Coronary artery (tissue), 2 donors: ENCODE results near the gene CACNA1C.

Source experiments
- DNase-seq: peaks from one replicate; pipeline ENCODE4 v3.0.0-alpha.2; 2017; ENCODE audit warnings: low spot score
- H3K27ac ChIP-seq, 2 donors: fragments of 200-600 bp; sonication (generic); one replicate each; pipeline ENCODE4 v1.5.1; 2016 to 2019
- H3K4me3 ChIP-seq: fragments of 200-600 bp; sonication (generic); 2 replicates; pipeline ENCODE4 v1.5.1; 2016; ENCODE audit warnings: mild to moderate bottlenecking, moderate library complexity
- CTCF ChIP-seq: fragments of 200-600 bp; sonication (generic); IDR thresholded peaks from one replicate; pipeline ENCODE4 v1.5.1; 2019; ENCODE audit warnings: antibody characterized with exemption

The CACNA1C gene

GRCh38 chr12:2408262-2408661, 355.5 kb downstream of the CACNA1C start:
- Histone ChIP-seq H3K27ac (no peak overlapping the region), H3K4me3 (no peak overlapping the region)
- no peak for DNase-seq
- no peak for TF ChIP-seq CTCF

GRCh38 chr12:2409656-2410265, 357.0 kb downstream of the CACNA1C start:
- no peak for TF ChIP-seq CTCF
- H3K27ac ChIP-seq: no peak overlapping the region
- H3K4me3 ChIP-seq: no peak overlapping the region
- no peak for DNase-seq

- no peak overlapping the region for H3K4me3 ChIP-seq
- no peak for DNase-seq
- no peak for TF ChIP-seq CTCF
- H3K27ac ChIP-seq: no peak overlapping the region
Measured at GRCh38 chr12:2410496-2410895, 357.7 kb downstream of the CACNA1C start.

- TF ChIP-seq CTCF: no peak
- no peak overlapping the region for H3K4me3 ChIP-seq
- no peak for DNase-seq
- H3K27ac ChIP-seq: no peak overlapping the region
Measured at GRCh38 chr12:2411011-2411410, 358.2 kb downstream of the CACNA1C start.

- no peak overlapping the region for H3K27ac ChIP-seq
- H3K4me3 ChIP-seq: no peak overlapping the region
- no peak for DNase-seq
- TF ChIP-seq CTCF: no peak
Measured at GRCh38 chr12:2411616-2412304, 359.0 kb downstream of the CACNA1C start.

GRCh38 chr12:2412305-2412643, 359.5 kb downstream of the CACNA1C start:
- no peak for DNase-seq
- no peak overlapping the region for H3K27ac ChIP-seq
- TF ChIP-seq CTCF: no peak
- no peak overlapping the region for H3K4me3 ChIP-seq

GRCh38 chr12:2413301-2413700, 360.5 kb downstream of the CACNA1C start:
- DNase-seq: no peak
- Histone ChIP-seq H3K4me3 (no peak overlapping the region), H3K27ac (no peak overlapping the region)
- no peak for TF ChIP-seq CTCF
